Spleen (tissue), 7 donors: Measurements from ENCODE around the gene NAA40.

Experiments used
- POLR2A ChIP-seq, 3 donors: fragments of 450-650 bp; IDR thresholded peaks; one replicate each; pipeline ENCODE4 v1.5.1; 2017; ENCODE audit warnings: antibody characterized with exemption in 3 of 3, mild to moderate bottlenecking in 1 of 3
- TF ChIP-seq, protein P1 (sequence below), 11 experiments: fragments of 200-600 bp in 7 of 11; fragments of 450-650 bp in 4 of 11; sonication (generic) in 4 of 11; IDR thresholded peaks in 8 of 11; conservative IDR thresholded peaks in 3 of 11; 1 replicate in 7 of 11; 2 replicates in 4 of 11; pipeline versions ENCODE4 v1.4.0 to v1.8.0; 2016 to 2021; ENCODE audit warnings: antibody characterized with exemption in 11 of 11, inconsistent platforms in 4 of 11, mild to moderate bottlenecking in 1 of 11
- donor health status: DM: no; HTN: no; CAD: no; lungs with moderate emphysema.
- donor health status: DM: no; HTN: no; CAD: no.
- donor health status: DM: no; HTN: no; CAD: no.

GRCh38 chr11:63978551-63979239, 39.9 kb downstream of the NAA40 start:
- TF ChIP-seq, protein P1, sequence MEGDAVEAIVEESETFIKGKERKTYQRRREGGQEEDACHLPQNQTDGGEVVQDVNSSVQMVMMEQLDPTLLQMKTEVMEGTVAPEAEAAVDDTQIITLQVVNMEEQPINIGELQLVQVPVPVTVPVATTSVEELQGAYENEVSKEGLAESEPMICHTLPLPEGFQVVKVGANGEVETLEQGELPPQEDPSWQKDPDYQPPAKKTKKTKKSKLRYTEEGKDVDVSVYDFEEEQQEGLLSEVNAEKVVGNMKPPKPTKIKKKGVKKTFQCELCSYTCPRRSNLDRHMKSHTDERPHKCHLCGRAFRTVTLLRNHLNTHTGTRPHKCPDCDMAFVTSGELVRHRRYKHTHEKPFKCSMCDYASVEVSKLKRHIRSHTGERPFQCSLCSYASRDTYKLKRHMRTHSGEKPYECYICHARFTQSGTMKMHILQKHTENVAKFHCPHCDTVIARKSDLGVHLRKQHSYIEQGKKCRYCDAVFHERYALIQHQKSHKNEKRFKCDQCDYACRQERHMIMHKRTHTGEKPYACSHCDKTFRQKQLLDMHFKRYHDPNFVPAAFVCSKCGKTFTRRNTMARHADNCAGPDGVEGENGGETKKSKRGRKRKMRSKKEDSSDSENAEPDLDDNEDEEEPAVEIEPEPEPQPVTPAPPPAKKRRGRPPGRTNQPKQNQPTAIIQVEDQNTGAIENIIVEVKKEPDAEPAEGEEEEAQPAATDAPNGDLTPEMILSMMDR (IDR thresholded peaks at IDR 0.05 in 8 of 11, conservative IDR thresholded peaks at IDR 0.05 in 3 of 11), result no peak
- no peak for TF ChIP-seq POLR2A (IDR thresholded peaks at IDR 0.05)
